NCI-H1048 (cell line): ENCODE measurements around the gene HINT3.
"Not testable (repeated sequence)": the region's sequence is repeated elsewhere in the genome, so short reads cannot be mapped to it uniquely, and the experiment has no call there.

ENCODE experiments used
- DNase-seq: peaks from one replicate; lab custom pipeline; 2025; lab: John Stamatoyannopoulos, UW

Gene HINT3

DNA sequence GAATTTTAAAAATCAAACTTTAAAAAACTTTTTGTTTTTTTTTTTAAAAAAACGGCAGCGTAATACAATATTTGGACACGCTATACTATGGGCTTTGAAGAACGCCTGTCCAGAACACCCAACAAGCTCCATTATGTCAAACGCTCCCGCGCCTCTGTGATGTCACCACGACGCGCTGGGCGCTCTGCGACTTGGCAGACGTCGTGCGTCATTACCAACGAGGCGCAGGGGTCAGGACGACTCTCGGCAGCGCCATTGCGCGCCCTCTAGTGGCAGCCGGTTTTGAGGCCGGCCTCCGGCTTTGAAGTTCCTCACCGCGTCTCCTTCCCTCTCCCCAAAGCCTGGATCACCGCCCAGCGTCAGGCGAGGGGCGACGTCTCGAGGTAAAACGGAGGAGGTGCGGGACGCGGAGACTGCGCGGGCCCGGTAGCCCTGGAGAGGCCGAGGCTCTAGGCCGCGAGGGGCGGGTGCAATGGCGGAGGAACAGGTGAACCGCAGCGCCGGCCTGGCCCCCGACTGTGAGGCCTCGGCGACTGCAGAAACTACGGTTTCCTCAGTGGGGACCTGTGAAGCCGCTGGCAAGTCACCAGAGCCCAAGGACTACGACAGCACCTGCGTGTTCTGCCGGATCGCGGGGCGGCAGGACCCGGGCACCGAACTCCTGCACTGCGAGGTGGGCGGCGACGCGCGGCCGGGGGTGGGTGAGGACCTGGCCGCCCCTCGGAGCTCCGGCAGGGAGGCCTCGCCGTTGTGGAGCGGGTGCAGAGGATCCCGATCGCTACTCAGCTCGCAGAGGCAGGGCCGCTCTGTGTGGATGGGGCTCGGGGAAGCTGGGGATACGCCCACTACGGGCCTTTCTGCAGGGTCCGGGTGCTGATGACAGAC, at the start of gene HINT3:
Gene HINT3 (plus strand): TSS at position 265 of the 885 bp plus-strand sequence. CDS start 208 bp downstream, at position 473.
- peak; percentile 98 for DNase-seq

DNA sequence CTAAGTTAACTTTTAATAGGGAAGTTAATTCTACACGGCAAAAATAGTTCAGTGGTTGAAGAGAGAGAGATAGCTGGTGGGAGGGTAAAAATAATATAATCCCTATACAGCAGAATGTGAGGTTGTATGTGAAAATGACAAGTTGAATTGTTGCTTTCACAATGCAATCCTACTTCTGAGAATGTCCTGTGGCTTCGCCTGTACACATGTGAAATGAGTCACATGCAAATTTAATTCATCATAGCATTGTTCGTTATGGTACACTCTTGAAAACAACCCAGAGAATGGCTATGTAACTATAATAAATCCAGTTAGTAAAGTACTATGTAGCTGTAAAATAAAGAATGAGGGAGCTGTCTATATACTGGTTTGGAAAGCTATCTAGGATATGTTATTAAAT, 46.0 kb upstream of the HINT3 start:
- DNase-seq, result no peak

DNA sequence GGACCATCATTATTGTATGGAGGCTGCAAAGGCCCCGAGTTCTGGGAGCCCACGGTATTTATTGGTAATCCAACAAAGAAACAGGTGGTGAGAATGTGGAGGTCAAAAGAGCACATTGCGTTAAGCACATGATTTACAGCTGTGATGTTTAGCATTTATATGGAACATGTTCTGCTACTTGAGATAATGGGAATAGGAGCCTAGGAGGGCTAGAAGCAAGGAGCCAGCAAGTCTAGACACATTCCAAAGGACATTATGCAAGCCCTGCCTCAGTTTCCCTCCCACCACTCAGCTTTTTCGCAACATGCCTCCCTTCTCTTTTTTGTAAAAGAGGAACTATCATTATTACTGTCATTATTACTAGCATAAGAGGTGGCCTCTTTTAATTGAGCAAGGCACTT, 45.5 kb upstream of the HINT3 start:
- not testable (repeated sequence) for DNase-seq

DNA sequence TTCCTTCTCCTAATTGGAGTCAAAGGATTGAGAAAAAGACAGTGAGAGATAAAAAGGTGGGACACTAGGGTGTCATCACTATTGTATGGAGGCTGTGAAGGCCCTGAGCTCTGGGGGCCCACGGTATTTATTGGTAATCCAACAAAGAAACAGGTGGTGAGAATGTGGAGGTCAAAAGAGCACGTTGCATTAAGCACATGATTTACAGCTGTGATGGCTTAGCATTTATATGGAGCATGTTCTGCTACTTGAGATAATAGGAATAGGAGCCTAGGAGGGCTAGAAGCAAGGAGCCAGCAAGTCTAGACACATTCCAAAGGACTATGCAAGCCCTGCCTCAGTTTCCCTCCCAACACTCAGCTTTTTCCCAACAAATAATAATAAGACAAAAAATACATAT, 44.1 kb upstream of the HINT3 start:
- DNase-seq, result not testable (repeated sequence)

DNA sequence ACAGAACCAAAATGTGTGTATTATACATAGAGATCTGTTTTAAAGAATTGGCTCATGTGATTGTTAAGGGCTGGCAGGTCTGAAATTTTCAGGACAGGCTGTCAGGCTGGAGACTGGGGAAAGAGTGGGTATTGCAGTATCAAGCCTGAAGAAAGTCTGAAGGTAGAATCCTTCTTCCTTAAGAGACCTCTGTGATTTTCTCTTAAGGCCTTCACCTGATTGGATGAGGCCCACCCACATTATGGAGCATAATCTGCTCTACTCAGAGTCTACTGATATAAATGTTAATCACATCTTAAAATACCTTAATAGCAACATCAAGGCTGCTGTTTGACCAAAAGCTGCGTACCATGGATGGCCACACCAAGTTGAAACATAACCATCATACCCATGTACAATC, 43.4 kb upstream of the HINT3 start:
- no peak for DNase-seq

DNA sequence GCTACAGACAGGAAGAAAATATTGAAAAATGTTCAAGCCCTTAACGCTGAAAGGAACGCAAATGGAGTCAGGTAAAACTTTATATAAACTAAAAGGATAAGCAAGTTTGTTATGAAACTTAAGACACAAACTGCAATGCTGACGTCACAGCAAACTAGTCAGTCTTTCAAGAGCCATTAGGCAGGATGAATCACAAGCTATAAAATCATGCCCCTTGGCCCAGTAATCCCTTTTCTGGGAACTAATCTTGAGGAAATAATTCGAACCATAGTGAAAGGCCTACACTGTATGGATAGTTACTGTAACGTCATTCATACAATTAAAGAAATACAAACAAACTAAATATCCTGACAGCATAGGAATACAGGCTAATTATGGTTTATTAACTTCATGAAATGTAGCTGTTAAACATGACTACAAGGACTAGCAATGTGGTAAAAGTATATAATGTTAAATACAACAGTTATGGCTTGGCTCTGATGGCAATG, 42.7 kb upstream of the HINT3 start:
- DNase-seq, result no peak

DNA sequence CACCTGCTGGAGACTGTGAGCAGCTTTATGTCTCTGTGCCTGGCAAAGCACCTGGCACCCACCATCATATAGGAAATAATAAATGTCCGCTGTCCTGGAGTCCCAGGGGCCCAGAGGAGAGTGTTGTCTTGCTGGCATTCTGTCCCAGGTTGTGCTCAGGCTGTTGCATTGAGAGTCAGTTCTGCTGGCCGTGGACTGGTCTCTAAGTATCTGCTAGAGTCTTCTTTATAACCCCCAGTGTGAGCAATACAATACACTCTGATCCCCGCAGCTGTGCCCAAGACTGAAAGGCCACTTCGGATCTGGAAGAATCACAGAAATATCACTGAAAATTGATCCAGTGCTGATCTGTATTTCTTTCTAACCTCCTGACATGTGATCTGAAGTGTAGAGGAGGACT, 38.3 kb upstream of the HINT3 start:
- no peak for DNase-seq

DNA sequence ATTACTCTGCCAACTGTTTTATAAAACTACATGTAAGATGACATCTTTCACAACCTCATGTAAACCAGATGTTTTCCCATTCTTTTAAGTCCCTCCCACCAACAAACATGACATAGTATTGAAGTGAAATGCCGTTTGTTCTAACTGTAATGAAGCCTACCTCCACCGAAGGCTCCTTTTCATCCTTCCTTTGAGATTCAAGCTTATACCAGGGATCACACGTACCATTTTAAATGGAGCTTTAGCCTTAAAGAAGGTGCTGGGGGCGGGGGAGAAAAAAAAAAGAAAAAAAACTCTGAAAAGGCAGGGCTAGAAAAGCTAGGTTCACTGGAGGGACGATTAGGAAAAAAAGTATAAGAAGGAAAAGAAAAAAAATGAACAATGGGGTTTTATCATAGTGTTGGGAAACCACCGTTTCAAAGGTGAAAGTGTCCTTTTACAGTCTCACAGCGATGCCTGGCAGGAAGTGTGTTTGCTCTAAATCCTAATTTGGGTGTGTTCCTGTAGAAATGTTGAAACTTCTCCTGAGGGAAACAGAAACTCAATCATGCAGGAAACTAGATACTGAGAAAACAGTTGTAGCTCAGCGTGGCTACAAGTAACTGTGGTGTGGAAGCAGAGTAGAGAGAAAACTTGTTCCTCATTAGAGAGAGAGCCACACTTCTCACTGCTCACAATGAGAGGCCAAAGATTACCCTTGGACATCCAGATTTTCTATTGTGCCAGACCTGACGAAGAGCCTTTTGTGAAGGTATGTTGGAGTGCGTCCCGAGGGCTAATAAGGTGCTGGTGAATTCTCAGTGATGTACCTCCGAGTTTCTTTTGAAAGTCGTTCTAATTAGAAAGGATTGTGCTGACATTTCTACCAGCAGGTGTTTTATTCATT, 37.6 kb upstream of the HINT3 start:
- DNase-seq, result peak; percentile 35

DNA sequence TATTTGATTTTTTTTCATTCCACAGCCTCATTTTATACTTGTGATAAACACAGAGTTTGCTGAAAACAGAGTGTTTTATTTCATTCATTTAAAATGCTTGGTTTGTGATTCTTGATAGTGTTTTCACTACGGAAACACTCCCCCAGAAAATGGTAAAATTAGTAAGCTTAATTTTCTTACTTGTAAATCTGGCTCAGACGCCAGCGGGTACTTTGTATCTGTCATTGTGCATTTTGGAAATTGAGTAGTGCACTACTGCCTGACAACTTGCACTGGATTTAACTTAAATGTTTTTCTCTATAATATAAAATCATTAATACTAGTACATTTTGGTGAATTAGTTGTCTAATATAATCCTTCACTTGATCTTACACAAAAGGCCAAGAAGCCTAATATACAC, 37.0 kb upstream of the HINT3 start:
- no peak for DNase-seq

DNA sequence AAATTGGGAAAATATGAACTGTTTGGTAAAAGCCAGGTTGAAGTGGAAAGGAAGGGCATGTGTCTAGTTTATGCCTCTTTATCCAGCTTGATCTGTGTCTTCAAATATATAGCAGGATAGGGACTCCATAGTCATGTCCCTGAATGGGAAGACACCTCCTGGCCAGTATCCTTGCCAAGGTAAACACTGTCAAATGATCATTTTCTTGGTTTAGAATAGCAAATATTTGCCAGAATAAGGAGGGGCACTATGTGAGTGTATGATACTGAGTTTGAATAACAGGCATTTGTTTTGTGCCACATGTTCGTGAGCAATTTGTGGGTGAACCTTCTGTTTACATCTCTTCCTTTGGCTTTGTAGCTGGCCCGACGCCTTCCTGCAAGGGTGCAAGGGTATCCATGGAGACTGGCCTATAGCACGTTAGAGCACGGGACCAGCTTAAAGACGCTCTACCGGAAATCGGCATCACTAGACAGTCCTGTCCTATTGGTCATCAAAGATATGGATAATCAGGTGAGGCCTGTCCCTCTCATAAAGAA, 34.2 kb upstream of the HINT3 start:
- DNase-seq, result no peak

DNA sequence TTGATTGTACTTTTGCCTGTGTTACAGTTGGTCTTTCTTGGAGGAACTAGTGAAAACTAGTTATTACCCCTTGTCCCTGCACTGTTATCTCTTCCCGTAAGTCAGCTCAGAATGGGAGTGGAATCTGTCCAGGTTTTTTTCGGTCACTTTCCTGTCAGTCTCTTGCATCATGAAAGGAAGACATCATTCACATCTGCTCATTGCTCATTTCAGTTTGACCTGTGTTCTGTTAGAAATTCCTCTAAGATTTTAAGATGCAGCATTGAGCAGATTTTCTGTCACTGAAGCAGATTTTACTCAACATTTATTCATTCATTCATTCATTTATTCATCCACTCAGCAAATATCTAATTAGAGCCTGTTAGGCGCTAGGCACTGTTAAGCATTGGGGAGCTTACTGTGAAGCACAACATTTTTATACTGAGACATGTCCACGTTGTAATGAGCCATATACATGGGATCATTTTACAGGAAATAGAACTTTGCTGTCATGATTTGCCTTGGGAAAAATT, 33.1 kb upstream of the HINT3 start:
- DNase-seq, result no peak

DNA sequence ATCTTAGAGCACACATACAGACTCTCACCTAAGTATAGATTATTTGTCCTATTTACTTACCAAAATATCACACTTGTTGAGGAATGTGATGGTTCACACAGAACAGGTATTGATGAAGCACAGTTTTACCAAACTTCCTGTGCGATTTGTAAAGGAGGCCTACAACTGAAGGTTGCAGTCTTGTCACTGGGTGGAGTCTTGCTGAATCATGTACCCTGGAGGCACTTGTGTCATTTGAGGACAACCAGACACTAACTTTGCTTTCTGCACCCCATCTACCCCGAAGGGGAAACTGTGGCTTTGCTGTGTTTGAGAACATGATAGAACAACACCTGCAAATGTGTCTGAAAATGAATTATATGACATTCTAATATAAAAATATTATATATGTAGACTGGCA, 32.4 kb upstream of the HINT3 start:
- no peak for DNase-seq

DNA sequence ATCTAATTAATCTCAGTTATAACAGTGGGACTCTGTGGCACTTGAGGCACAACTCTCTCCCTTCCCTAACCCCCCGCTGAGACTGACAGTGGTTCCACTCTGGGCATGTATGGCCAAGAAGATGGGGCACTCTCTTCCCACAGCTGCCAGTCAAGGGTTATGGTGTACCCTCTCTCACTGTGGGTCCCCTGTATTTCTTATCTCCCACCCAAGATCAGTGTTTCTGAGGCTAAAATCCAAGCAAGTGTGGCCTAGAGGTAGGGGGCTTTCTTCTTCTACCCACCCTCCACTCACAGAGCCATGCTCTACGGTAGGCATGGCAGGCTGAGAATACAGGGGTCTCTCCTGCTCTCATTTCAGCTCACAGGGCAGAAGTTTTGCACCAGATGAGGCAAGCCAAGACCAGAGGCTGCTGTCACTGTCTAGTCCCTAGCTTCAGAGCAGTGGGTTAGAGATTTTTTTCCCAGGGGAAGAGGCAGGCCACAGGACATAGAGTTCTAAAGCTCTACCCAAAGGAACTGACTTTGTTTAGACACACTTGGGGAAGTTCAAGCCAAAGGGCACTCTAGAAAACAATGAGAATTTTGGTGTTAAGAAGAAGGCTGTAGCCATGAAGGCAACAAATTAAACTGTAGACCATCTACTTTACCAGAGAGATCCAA, 31.7 kb upstream of the HINT3 start:
- DNase-seq, result no peak

DNA sequence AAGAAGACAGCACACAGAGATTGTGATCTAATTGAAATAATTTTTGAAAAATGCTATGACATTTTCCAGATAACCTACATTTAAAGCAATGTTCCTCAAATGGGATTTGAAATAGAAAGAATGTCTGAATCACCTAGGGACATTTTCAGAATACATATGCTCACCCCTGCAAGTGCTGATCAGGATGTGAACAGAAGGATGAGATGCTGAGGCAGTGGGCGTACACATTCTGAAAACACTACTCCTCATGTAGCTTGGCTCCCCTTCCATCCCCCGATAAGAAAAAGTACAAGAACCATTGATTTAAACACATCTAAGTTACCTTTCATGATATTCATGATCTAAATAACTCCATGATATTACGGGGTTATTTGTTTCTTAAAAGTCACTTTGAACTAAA, 29.9 kb upstream of the HINT3 start:
- DNase-seq, result no peak

DNA sequence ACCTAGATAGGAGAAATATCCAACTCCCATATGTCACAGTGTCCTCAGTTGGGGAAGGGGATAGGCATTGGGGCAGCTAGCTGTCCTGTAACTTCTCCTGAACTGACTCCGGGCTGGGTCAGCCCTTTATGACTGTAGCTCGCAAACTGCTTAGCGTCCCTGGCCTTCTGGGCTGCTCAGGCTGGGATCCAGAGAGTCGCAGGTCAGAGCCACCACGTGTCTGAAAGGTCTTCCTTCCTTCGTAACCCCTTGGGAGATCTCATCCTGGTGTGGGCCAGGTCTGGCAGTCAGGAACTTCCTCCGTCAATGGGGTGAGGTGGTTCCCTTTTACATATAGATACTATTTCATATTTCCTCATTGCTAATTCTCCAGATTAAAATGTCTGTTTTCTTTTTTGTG, 28.8 kb upstream of the HINT3 start:
- no peak for DNase-seq

DNA sequence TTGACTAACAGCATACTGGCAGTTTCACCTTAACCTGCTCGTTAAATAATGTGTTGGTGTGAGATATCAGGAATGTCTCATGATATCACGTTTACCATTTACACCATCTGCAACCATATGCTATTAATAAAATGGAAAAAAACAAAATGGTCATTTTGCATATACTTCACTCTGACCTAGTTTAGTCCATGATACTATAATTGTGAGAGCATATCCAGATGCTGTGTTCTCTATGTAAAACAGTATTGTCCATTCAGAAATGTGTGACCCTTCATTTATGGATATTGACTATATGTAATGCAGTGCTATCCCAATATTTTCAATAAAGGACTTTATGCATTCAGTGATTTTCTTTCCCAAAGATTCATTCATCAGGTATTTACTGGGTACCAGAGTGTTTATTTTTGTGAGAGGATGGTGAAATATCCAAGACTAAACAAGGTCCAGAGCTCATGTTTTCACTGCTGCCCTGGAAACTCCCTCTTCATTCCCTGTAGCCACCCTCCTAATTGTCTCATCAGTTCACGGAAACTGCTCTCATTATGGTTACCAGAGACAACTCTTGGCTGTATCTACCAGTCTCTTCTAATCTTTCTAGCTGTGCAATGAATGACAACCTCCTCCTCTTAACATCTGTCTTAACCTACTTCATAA, 25.7 kb upstream of the HINT3 start:
- DNase-seq, result no peak

DNA sequence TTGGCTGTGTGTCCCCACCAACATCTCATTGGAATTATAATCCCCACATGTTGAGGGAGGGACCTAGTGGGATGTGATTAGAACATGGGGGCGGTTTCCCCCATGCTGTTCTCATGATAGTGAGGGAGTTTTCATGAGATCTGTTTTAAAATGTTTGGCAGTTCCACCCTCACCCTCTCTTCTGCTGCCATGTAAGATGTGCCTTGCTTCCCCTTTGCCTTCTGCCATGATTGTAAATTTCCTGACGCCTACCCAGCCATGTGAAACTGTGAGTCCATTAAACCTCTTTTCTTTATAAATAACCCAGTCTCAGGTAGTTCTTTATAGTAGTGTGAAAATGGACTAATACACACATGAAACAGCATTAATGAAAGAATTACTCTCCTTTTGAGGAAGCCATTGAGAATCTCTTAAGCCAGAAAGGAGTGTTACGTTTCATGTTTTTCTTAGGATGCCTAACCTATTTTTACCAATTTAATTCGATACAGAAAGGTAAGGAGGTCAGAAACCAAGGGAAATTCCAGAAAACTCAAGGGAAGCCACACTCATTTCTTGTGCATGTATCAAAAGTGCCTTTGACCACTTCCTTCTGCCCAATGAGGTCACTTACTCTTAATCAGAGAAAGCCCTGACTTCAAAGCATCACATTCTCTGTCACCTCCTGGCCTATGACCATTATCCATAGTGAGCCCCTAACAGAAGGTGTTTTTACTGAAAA, 24.7 kb upstream of the HINT3 start:
- DNase-seq, result no peak

DNA sequence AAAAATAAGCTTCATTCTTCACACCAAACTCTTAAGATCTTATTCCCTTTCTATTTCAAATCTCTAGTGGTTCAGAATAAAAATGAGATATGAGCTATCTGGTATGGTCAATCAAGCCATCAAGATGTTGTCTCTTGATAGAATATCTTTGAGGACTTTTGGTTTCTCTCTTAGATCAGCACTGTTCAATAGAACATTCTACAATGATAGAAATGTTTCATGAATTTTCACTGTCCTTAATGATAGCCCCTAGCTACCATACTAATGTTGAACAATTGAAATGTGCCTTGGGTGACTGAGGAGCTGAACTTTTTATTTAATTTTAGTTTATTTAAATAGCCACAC, 24.1 kb upstream of the HINT3 start:
- DNase-seq, result no peak

DNA sequence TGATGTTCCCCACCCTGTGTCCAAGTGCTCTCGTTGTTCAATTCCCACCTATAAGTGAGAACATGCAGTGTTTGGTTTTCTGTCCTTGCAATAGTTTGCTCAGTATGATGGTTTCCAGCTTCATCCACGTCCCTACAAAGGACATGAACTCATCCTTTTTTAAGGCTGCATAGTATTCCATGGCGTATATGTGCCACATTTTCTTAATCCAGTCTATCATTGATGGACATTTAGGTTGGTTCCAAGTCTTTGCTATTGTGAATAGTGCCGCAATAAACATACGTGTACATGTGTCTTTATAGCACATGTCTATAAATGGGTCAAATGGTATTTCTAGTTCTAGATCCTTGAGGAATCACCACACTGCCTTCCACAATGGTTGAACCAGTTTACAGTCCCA, 21.1 kb upstream of the HINT3 start:
- not testable (repeated sequence) for DNase-seq

DNA sequence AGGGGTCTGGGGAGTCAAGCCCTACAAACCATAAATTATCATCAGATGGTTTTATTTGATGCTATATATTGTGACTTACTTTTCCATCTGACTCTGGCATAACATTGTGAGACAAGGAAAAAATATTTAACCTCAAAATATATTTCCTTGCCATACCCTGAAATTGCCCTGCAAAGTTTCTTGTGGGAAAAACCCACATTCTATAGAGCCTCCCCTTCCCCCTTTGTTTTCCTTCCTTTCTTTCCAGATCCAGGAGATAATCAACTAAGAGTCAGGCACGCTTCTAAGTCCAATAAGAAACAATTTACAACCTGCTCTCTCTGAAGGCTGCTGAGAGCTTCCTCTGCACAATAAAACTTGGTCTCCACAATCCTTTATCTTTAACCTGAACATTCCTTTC, 17.5 kb upstream of the HINT3 start:
- DNase-seq, result no peak

DNA sequence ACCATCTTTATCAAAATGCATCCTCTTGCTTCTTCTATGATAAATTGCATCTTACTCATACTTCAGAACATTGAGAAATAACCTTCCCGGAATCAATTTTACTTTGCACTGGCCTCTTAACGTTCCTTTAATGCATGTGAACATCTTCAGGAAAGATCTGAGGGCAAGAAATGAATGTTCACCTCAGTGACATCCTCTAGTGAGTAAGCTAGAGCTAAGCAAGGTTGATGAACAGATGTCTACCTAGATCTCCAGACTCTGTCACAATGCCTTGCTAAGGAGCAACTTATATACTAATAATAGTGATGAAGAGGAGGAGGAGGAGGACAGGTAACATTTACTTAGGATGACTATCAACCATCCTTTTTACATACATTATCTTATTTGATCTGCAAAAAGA, 16.8 kb upstream of the HINT3 start:
- no peak for DNase-seq
